Osteoblast (primary cell): Measurements from ENCODE around the gene SLC43A1. TPM values are rescaled to one million over a fixed set of nuclear protein-coding genes. Genes with fewer than 3 reads are reported as not detected.

Source experiments
- DNase-seq: peaks from one replicate; pipeline ENCODE4 v3.0.0; 2011; ENCODE audit warnings: low spot score, mixed read lengths; ENCODE audit not compliant: insufficient read length; ENCODE audit errors: missing footprints
- H2AFZ ChIP-seq: 2 replicates; pipeline ENCODE4 v1.6.0; 2011; ENCODE audit warnings: mild to moderate bottlenecking, low read length
- H3K27ac ChIP-seq: 2 replicates; pipeline ENCODE4 v1.5.1; 2011; ENCODE audit warnings: mild to moderate bottlenecking, low read depth, low read length, moderate library complexity
- H3K27me3 ChIP-seq: 2 replicates; pipeline ENCODE4 v1.6.0; 2012; ENCODE audit warnings: mild to moderate bottlenecking, control low read depth, inconsistent platforms, low read length, moderate library complexity; ENCODE audit not compliant: insufficient read depth
- H3K36me3 ChIP-seq: 2 replicates; pipeline ENCODE4 v1.5.1; 2011; ENCODE audit warnings: mild to moderate bottlenecking, low read length, control low read depth, moderate library complexity; ENCODE audit not compliant: insufficient read depth
- H3K4me1 ChIP-seq: 2 replicates; pipeline ENCODE4 v1.5.1; 2011; ENCODE audit warnings: mild to moderate bottlenecking, low read length, control low read depth, moderate library complexity; ENCODE audit not compliant: insufficient read depth
- H3K4me2 ChIP-seq: 2 replicates; pipeline ENCODE4 v1.6.0; 2011; ENCODE audit warnings: mild to moderate bottlenecking, low read length; ENCODE audit not compliant: insufficient read depth
- H3K4me3 ChIP-seq: fragments of 200-600 bp; sonication (generic); 3 replicates; pipeline ENCODE4 v1.5.1; 2012; ENCODE audit warnings: mild to moderate bottlenecking, low read length, inconsistent platforms; ENCODE audit not compliant: insufficient read depth
- H3K79me2 ChIP-seq: 2 replicates; pipeline ENCODE4 v1.6.0; 2012; ENCODE audit warnings: mild to moderate bottlenecking, low read length, control low read depth, inconsistent platforms; ENCODE audit not compliant: insufficient read depth
- H3K9me3 ChIP-seq: 2 replicates; pipeline ENCODE4 v1.5.1; 2011; ENCODE audit warnings: low read depth, low read length, control low read depth
- H4K20me1 ChIP-seq: 2 replicates; pipeline ENCODE4 v1.6.0; 2012; ENCODE audit warnings: mild to moderate bottlenecking, low read length, control low read depth; ENCODE audit not compliant: insufficient read depth
- total RNA-seq: library from RNA; depleted of rRNA; stranded (reverse); fragments of >200 nt; gene quantifications from 2 replicates; pipeline ENCODE4 v1.2.3, GENCODE V29; 2012
- TF ChIP-seq, protein P1 (sequence below): IDR thresholded peaks from 2 replicates; pipeline ENCODE4 v1.5.1; 2011; ENCODE audit warnings: mild to moderate bottlenecking, low read depth, low read length, moderate library complexity; ENCODE audit errors: extremely low read depth

Gene SLC43A1
- total RNA-seq, 1 donor, result 18.5 TPM

DNA sequence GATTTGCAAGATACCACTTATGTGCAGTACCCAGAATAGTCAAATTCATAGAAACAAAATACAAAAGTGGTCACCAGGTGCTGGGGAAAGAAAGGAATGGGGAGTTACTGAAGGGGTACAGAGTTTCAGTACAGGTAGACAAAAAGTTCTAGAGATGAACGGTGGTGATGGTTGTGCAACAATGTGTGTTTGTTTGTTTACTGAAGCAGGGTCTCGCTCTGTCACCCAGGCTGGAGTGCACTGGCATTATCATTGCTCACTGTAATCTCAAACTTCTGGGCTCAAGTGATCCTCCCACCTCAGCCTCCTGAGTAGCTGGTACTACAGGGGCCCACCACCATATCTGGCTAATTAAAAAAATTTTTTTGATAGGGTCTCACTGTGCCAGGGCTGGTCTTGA, 39.9 kb upstream of the SLC43A1 start:
- no peak overlapping the region for H3K4me3 ChIP-seq
- H3K36me3 ChIP-seq, result peaks cover 32% of the 10 kb centered on the region
- H4K20me1 ChIP-seq, result no peaks in the 10 kb centered on the region
- no peaks in the 10 kb centered on the region for H3K79me2 ChIP-seq
- no peaks in the 10 kb centered on the region for H3K9me3 ChIP-seq
- H2AFZ ChIP-seq, result no peak overlapping the region
- no peak overlapping the region for H3K4me2 ChIP-seq
- H3K27me3 ChIP-seq, result no peaks in the 10 kb centered on the region
- H3K27ac ChIP-seq, result no peak overlapping the region
- TF ChIP-seq, protein P1, sequence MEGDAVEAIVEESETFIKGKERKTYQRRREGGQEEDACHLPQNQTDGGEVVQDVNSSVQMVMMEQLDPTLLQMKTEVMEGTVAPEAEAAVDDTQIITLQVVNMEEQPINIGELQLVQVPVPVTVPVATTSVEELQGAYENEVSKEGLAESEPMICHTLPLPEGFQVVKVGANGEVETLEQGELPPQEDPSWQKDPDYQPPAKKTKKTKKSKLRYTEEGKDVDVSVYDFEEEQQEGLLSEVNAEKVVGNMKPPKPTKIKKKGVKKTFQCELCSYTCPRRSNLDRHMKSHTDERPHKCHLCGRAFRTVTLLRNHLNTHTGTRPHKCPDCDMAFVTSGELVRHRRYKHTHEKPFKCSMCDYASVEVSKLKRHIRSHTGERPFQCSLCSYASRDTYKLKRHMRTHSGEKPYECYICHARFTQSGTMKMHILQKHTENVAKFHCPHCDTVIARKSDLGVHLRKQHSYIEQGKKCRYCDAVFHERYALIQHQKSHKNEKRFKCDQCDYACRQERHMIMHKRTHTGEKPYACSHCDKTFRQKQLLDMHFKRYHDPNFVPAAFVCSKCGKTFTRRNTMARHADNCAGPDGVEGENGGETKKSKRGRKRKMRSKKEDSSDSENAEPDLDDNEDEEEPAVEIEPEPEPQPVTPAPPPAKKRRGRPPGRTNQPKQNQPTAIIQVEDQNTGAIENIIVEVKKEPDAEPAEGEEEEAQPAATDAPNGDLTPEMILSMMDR, result no peak
- no peak for DNase-seq
- no peaks in the 10 kb centered on the region for H3K4me1 ChIP-seq

DNA sequence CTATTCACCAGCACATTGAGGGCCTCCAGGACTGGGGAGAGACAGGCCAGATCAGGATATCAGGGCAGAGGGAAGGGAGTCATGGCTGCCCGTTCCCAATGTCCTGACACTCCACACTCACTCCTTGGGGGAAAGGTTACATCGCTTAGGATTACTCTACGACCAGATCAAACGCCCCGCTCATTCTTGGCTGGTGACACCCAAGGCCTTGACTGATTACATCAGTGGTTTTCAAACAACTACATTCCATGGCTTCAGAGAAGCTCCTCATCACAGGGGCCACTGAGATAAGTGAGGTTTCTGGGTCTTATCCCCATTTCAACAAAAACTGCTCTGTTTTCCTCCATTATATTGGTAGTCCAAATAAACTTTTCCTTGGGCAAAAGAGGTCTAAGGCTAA, 37.0 kb upstream of the SLC43A1 start:
- H4K20me1 ChIP-seq, result no peaks in the 10 kb centered on the region
- no peak overlapping the region for H3K4me2 ChIP-seq
- no peak overlapping the region for H2AFZ ChIP-seq
- no peaks in the 10 kb centered on the region for H3K4me1 ChIP-seq
- no peak overlapping the region for H3K4me3 ChIP-seq
- DNase-seq, result no peak
- no peaks in the 10 kb centered on the region for H3K27me3 ChIP-seq
- no peaks in the 10 kb centered on the region for H3K79me2 ChIP-seq
- H3K36me3 ChIP-seq, result peaks cover 34% of the 10 kb centered on the region
- TF ChIP-seq, protein P1, result no peak
- H3K9me3 ChIP-seq, result no peaks in the 10 kb centered on the region
- H3K27ac ChIP-seq, result no peak overlapping the region

DNA sequence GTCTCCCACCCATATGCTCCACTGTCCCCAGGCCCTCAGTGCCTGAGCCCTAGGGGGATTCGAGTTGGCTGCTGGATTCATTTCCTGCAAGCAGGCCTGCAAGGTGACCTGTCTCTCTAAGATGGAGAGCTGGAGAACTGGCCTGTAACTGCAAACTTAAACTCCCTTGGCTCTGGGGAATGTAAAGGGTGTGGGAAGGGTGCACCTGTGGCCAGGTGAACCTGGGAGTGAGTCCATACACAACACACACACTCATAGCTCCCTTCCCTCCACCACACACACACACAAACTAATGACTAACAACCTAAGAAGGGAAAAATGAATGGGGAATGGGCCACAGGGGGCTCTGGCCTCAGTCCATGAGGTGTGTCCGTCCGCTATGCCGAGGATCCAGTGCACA, 36.4 kb upstream of the SLC43A1 start:
- H4K20me1 ChIP-seq, result no peaks in the 10 kb centered on the region
- no peaks in the 10 kb centered on the region for H3K79me2 ChIP-seq
- H3K4me1 ChIP-seq, result peaks cover 4% of the 10 kb centered on the region
- no peak overlapping the region for H3K27ac ChIP-seq
- no peak overlapping the region for H3K4me3 ChIP-seq
- no peak overlapping the region for H3K4me2 ChIP-seq
- no peak for DNase-seq
- no peaks in the 10 kb centered on the region for H3K9me3 ChIP-seq
- TF ChIP-seq, protein P1, result no peak
- H3K36me3 ChIP-seq, result peaks cover 34% of the 10 kb centered on the region
- no peaks in the 10 kb centered on the region for H3K27me3 ChIP-seq
- no peak overlapping the region for H2AFZ ChIP-seq

DNA sequence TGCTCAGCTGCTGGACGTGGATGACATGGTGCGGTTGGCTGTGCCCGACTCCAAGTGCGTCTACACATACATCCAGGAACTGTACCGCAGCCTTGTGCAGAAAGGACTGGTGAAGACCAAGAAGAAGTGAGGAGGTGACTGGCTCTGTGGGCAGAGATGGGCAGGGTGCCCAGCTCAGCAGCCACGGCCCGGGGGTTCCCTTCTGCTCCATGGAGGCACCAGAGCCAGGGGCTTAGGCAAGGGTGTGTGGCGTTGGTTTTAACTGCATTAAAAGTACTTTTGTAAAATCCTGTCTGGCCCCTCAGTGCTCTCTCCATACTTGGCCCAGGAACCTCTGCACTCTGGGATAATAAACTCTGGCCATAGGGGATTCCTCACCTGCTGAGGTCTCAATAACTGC, 34.5 kb upstream of the SLC43A1 start:
- no peaks in the 10 kb centered on the region for H3K79me2 ChIP-seq
- peaks cover 4% of the 10 kb centered on the region for H3K4me1 ChIP-seq
- H4K20me1 ChIP-seq, result no peaks in the 10 kb centered on the region
- TF ChIP-seq, protein P1, result no peak
- no peak overlapping the region for H3K4me3 ChIP-seq
- no peaks in the 10 kb centered on the region for H3K27me3 ChIP-seq
- DNase-seq, result no peak
- H3K9me3 ChIP-seq, result no peaks in the 10 kb centered on the region
- H2AFZ ChIP-seq, result no peak overlapping the region
- no peak overlapping the region for H3K4me2 ChIP-seq
- H3K36me3 ChIP-seq, result peaks cover 32% of the 10 kb centered on the region
- H3K27ac ChIP-seq, result no peak overlapping the region
